Vagina (tissue), 2 donors: ENCODE measurements around the gene SLC5A11. TPM values are rescaled to one million over a fixed set of nuclear protein-coding genes. Genes with fewer than 3 reads are reported as not detected.

Source experiments
- DNase-seq, 2 donors: peaks; one replicate each; pipeline ENCODE4 v3.0.0-alpha.2; 2017; ENCODE audit errors: extremely low spot score in 2 of 2
- H3K27ac ChIP-seq: fragments of 200-600 bp; sonication (generic); one replicate; pipeline ENCODE4 v1.5.1; 2019
- H3K27me3 ChIP-seq: fragments of 200-600 bp; sonication (generic); one replicate; pipeline ENCODE4 v1.5.1; 2019
- H3K36me3 ChIP-seq, 2 donors: fragments of 200-600 bp; sonication (generic); one replicate each; pipeline ENCODE4 v1.5.1; 2017 to 2019
- H3K4me1 ChIP-seq: fragments of 200-600 bp; sonication (generic); one replicate; pipeline ENCODE4 v1.5.1; 2019
- H3K4me3 ChIP-seq, 2 donors: fragments of 200-600 bp; sonication (generic); 1 replicate in 1 of 2; 2 replicates in 1 of 2; pipeline ENCODE4 v1.5.1; 2016 to 2019
- H3K9me3 ChIP-seq: fragments of 200-600 bp; sonication (generic); one replicate; pipeline ENCODE4 v1.5.1; 2019
- CTCF ChIP-seq, 3 experiments: fragments of 450-650 bp in 2 of 3; fragments of 200-600 bp in 1 of 3; sonication (generic) in 1 of 3; IDR thresholded peaks; one replicate each; pipeline ENCODE4 v1.5.1; 2017 to 2019; ENCODE audit warnings: antibody characterized with exemption in 3 of 3, mild to moderate bottlenecking in 2 of 3, moderate library complexity in 2 of 3
- POLR2A ChIP-seq, 2 donors: fragments of 450-650 bp; IDR thresholded peaks; one replicate each; pipeline ENCODE4 v1.6.1; 2017; ENCODE audit warnings: antibody characterized with exemption in 2 of 2, mild to moderate bottlenecking in 2 of 2, moderate library complexity in 2 of 2
- POLR2AphosphoS5 ChIP-seq, 2 donors: sonication (generic); formaldehyde crosslinking; IDR thresholded peaks; one replicate each; pipeline ENCODE4 v1.9.0; 2017; ENCODE audit warnings: antibody characterized with exemption in 2 of 2, mild to moderate bottlenecking in 2 of 2, low read depth in 1 of 2; ENCODE audit not compliant: insufficient read depth in 1 of 2
- intact Hi-C: fragments of 100-400 bp; cut with DNase I; formaldehyde crosslinking; loops from one replicate; pipeline ENCODE4 v1.15.1; 2023
- total RNA-seq: library from RNA; depleted of rRNA; stranded (reverse); fragments of >200 nt; gene quantifications from one replicate; pipeline ENCODE4 v1.2.3, GENCODE V29; 2016

The SLC5A11 gene
- total RNA-seq, 1 donor from 2014 or later, result not detected

- Histone ChIP-seq H3K4me3 (no peak overlapping the region), H3K27me3 (no peaks in the 10 kb centered on the region), H3K9me3 (no peaks in the 10 kb centered on the region), H3K36me3 (peaks cover 8 to 73% of the 10 kb centered on the region in 2 donors), H3K27ac (no peak overlapping the region), H3K4me1 (no peaks in the 10 kb centered on the region)
- no peak for TF ChIP-seq CTCF (IDR thresholded peaks at IDR 0.05)
- no peak for TF ChIP-seq POLR2A (IDR thresholded peaks at IDR 0.05)
- no peak for TF ChIP-seq POLR2AphosphoS5 (IDR thresholded peaks at IDR 0.05; ENCODE audit: insufficient read depth in 1 of 2, low read depth in 1 of 2)
- intact Hi-C loops, result no loop called here
- no peak for DNase-seq
Observed at GRCh38 chr16:24820522-24820921, 25.2 kb upstream of the SLC5A11 start.

GRCh38 chr16:24821129-24821528 is 24.6 kb upstream of the SLC5A11 start:
- Histone ChIP-seq H3K27ac (no peak overlapping the region), H3K27me3 (no peaks in the 10 kb centered on the region), H3K4me3 (no peak overlapping the region), H3K36me3 (peaks cover 8 to 70% of the 10 kb centered on the region in 2 donors), H3K9me3 (no peaks in the 10 kb centered on the region), H3K4me1 (no peaks in the 10 kb centered on the region)
- no peak for DNase-seq
- TF ChIP-seq CTCF (IDR thresholded peaks at IDR 0.05) (no peak), POLR2AphosphoS5 (IDR thresholded peaks at IDR 0.05; ENCODE audit: insufficient read depth in 1 of 2, low read depth in 1 of 2) (no peak), POLR2A (IDR thresholded peaks at IDR 0.05) (no peak)
- intact Hi-C loops, result no loop called here

- intact Hi-C loops, result no loop called here
- no peak for DNase-seq
- Histone ChIP-seq H3K9me3 (no peaks in the 10 kb centered on the region), H3K27ac (no peak overlapping the region), H3K36me3 (peaks cover 8 to 64% of the 10 kb centered on the region in 2 donors), H3K4me1 (no peaks in the 10 kb centered on the region), H3K4me3 (no peak overlapping the region), H3K27me3 (no peaks in the 10 kb centered on the region)
- no peak for TF ChIP-seq CTCF (IDR thresholded peaks at IDR 0.05)
- peak in 1 of 2 donors; percentile 6 for TF ChIP-seq POLR2AphosphoS5 (IDR thresholded peaks at IDR 0.05; ENCODE audit: insufficient read depth in 1 of 2, low read depth in 1 of 2)
Observed at GRCh38 chr16:24822542-24822941, 23.2 kb upstream of the SLC5A11 start.

GRCh38 chr16:24822974-24823373 is 22.8 kb upstream of the SLC5A11 start:
- DNase-seq, result no peak
- Histone ChIP-seq H3K4me1 (no peaks in the 10 kb centered on the region), H3K27ac (no peak overlapping the region), H3K36me3 (peaks cover 8 to 64% of the 10 kb centered on the region in 2 donors), H3K4me3 (no peak overlapping the region), H3K9me3 (no peaks in the 10 kb centered on the region), H3K27me3 (no peaks in the 10 kb centered on the region)
- intact Hi-C loops, result no loop called here
- TF ChIP-seq CTCF (IDR thresholded peaks at IDR 0.05), result no peak
- peak in 1 of 2 donors; percentile 7 for TF ChIP-seq POLR2AphosphoS5 (IDR thresholded peaks at IDR 0.05; ENCODE audit: insufficient read depth in 1 of 2, low read depth in 1 of 2)
- TF ChIP-seq POLR2A (IDR thresholded peaks at IDR 0.05), result no peak

GRCh38 chr16:24825696-24826095 is 20.1 kb upstream of the SLC5A11 start:
- H3K4me3 ChIP-seq, result no peak overlapping the region
- peaks cover 8 to 51% of the 10 kb centered on the region in 2 donors for H3K36me3 ChIP-seq
- no peak for DNase-seq
- H3K9me3 ChIP-seq, result no peaks in the 10 kb centered on the region
- H3K27me3 ChIP-seq, result no peaks in the 10 kb centered on the region
- intact Hi-C loops, result no loop called here
- no peak overlapping the region for H3K27ac ChIP-seq
- TF ChIP-seq POLR2AphosphoS5 (IDR thresholded peaks at IDR 0.05; ENCODE audit: insufficient read depth in 1 of 2, low read depth in 1 of 2), result no peak
- TF ChIP-seq CTCF (IDR thresholded peaks at IDR 0.05), result no peak
- no peak for TF ChIP-seq POLR2A (IDR thresholded peaks at IDR 0.05)
- no peaks in the 10 kb centered on the region for H3K4me1 ChIP-seq
